ENCODE measurements around the gene SLX4IP.
A peak's percentile ranks its signal among the peaks of the same experiment; 100 is the strongest.

Gene SLX4IP

DNA sequence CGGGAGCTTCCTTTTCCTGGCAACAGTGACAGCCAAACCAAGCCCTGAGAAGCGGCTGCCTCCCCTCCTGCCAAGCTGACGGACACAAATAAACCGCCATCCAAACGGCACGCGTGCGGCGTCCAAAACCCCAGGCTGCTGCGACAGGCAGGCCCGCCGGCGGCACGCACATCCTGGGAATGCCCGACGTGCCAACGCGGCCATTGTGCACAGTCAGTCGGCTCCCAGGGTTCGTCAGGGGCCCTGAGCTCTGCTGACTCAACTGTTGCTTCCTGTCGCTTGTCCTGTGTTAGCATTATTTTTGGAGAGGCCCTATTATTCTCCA is 231.9 kb downstream of the SLX4IP start:
- WGBS = 94% methylated on average over 21 of the region's 21 CpGs
- no peaks in the 10 kb centered on the region for H3K27me3 ChIP-seq (ENCODE audit: control insufficient read depth in 1 of 2, insufficient read depth in 1 of 2, low read length in 2 of 2)
- no peak overlapping the region for H2BK15ac ChIP-seq (ENCODE audit: low read depth, poor library complexity, severe bottlenecking)
- no peak overlapping the region for H3K4me3 ChIP-seq (ENCODE audit: insufficient read depth in 1 of 2, low read depth in 1 of 2, low read length in 2 of 2)
- H3K36me3 ChIP-seq (ENCODE audit: control insufficient read depth in 1 of 2, insufficient read depth in 2 of 2, low read depth in 1 of 2, low read length in 2 of 2) = peaks cover 27 to 34% of the 10 kb centered on the region in 2 experiments
- peak overlapping the region; percentile 1 for H4K91ac ChIP-seq (ENCODE audit: low read length)
- no peak overlapping the region for H3K4ac ChIP-seq (ENCODE audit: low read depth in 1 of 2, low read length in 2 of 2)
- DNase-seq = no peak
- H2BK5ac ChIP-seq (ENCODE audit: low read depth, low read length, poor library complexity, severe bottlenecking) = no peak overlapping the region
- H3K4me1 ChIP-seq (ENCODE audit: control insufficient read depth, insufficient read depth, low read depth, low read length) = peaks cover 21% of the 10 kb centered on the region
- no peak overlapping the region for H2BK120ac ChIP-seq (ENCODE audit: low read depth, low read length)
- H2BK12ac ChIP-seq (ENCODE audit: low read length in 2 of 2) = no peak overlapping the region
- no peak overlapping the region for H3K18ac ChIP-seq (ENCODE audit: low read depth in 1 of 2, low read length in 2 of 2)
- H3K79me1 ChIP-seq (replicated peaks; ENCODE audit: low read length, poor library complexity, severe bottlenecking) = peaks cover 38% of the 10 kb centered on the region
- H2AK5ac ChIP-seq (ENCODE audit: low read length, severe bottlenecking) = no peak overlapping the region
- no peak overlapping the region for H3K9ac ChIP-seq (ENCODE audit: low read length)
- no peak overlapping the region for H3K4me2 ChIP-seq (ENCODE audit: low read length, poor library complexity, severe bottlenecking)
- no peaks in the 10 kb centered on the region for H3K9me3 ChIP-seq (ENCODE audit: control insufficient read depth, low read length)
- no peak overlapping the region for H4K8ac ChIP-seq (ENCODE audit: low read length)
- H3K27ac ChIP-seq (ENCODE audit: low read length, poor library complexity, severe bottlenecking) = no peak overlapping the region
- H2AFZ ChIP-seq (ENCODE audit: low read depth, low read length) = no peak overlapping the region
- no peak overlapping the region for H3K14ac ChIP-seq (ENCODE audit: low read length in 2 of 2)
- H3K23ac ChIP-seq (ENCODE audit: low read length in 2 of 2) = no peak overlapping the region

DNA sequence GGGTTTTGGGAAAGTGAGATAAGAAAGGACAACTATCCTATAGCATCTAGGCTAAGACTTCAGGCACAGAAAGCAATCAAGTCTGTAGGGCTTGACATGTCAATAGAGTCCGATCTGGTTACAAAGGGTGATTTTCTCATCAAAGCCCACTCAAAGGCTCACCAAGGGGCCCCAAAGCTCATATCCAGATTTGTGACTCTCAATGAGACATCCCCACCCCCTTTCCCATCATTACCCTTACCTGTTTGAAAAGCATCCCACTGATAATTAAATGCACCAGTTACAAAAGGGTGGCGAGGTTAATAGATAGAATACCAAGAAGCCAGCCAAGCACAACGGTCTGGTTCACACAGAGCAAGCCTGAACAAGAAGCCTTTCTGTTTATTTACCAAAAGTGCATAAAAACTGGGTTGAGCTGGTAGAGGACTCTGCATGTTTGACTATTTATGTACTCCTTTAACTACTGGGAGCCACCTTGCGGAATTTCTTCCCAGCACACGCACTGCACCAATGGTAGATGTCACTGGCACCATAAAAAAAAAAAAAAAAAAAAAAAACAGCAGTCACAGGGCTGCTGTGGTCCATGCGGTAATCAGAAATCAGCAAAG is 232.6 kb downstream of the SLX4IP start:
- H3K36me3 ChIP-seq (ENCODE audit: control insufficient read depth in 1 of 2, insufficient read depth in 2 of 2, low read depth in 1 of 2, low read length in 2 of 2) = peaks cover 21 to 28% of the 10 kb centered on the region in 2 experiments
- no peak overlapping the region for H2BK12ac ChIP-seq (ENCODE audit: low read length in 2 of 2)
- H3K27me3 ChIP-seq (ENCODE audit: control insufficient read depth in 1 of 2, insufficient read depth in 1 of 2, low read length in 2 of 2) = no peaks in the 10 kb centered on the region
- H2BK15ac ChIP-seq (ENCODE audit: low read depth, poor library complexity, severe bottlenecking) = no peak overlapping the region
- no peak overlapping the region for H4K91ac ChIP-seq (ENCODE audit: low read length)
- no peak overlapping the region for H4K8ac ChIP-seq (ENCODE audit: low read length)
- H3K9me3 ChIP-seq (ENCODE audit: control insufficient read depth, low read length) = no peaks in the 10 kb centered on the region
- no peak overlapping the region for H3K4me2 ChIP-seq (ENCODE audit: low read length, poor library complexity, severe bottlenecking)
- no peak overlapping the region for H3K4me3 ChIP-seq (ENCODE audit: insufficient read depth in 1 of 2, low read depth in 1 of 2, low read length in 2 of 2)
- H3K79me1 ChIP-seq (replicated peaks; ENCODE audit: low read length, poor library complexity, severe bottlenecking) = peaks cover 35% of the 10 kb centered on the region
- WGBS = 95% methylated on average over 6 of the region's 6 CpGs
- H3K9ac ChIP-seq (ENCODE audit: low read length) = no peak overlapping the region
- H3K18ac ChIP-seq (ENCODE audit: low read depth in 1 of 2, low read length in 2 of 2) = no peak overlapping the region
- H3K27ac ChIP-seq (ENCODE audit: low read length, poor library complexity, severe bottlenecking) = no peak overlapping the region
- no peak for DNase-seq
- H2AK5ac ChIP-seq (ENCODE audit: low read length, severe bottlenecking) = peak overlapping the region; percentile 21
- no peak overlapping the region for H2AFZ ChIP-seq (ENCODE audit: low read depth, low read length)
- no peak overlapping the region for H3K23ac ChIP-seq (ENCODE audit: low read length in 2 of 2)
- no peak overlapping the region for H3K4ac ChIP-seq (ENCODE audit: low read depth in 1 of 2, low read length in 2 of 2)
- no peak overlapping the region for H2BK120ac ChIP-seq (ENCODE audit: low read depth, low read length)
- H3K4me1 ChIP-seq (ENCODE audit: control insufficient read depth, insufficient read depth, low read depth, low read length) = peaks cover 21% of the 10 kb centered on the region
- no peak overlapping the region for H3K14ac ChIP-seq (ENCODE audit: low read length in 2 of 2)
- H2BK5ac ChIP-seq (ENCODE audit: low read depth, low read length, poor library complexity, severe bottlenecking) = no peak overlapping the region

DNA sequence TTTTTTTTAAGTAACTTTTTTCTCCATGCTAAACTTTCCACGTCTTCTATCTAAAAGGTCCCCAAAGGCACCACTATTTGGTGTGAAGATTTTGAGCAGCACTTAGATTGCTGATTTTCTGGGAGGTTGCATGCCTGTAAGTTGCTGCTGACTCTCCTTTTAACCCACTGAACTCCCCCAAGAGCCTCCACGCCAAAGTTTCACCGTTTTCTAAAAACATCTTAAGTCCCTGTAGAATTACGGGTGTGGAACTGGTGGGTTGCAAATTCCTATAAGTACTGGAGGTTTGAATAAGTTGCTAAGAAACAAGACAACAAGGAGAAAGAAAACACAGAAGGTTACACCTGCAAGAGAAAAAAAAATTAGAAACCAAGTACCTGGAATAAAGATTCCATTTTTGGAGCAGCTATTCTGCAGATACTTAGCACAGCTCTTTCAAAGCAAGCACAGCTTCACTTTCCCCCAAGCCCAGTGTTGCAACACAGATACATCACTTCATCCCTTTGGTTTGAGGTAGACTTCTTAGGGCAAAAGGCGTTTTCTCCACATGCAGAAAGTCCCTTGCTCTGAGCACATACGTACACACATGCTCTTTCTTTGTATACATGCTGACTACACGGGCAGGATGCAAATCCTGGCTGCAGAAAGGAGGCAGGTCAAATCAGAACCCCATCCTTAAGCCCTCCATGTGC is 233.7 kb downstream of the SLX4IP start:
- WGBS = 93% methylated on average over 4 of the region's 7 CpGs
- Histone ChIP-seq H3K4ac (ENCODE audit: low read depth in 1 of 2, low read length in 2 of 2) (no peak overlapping the region), H2AK5ac (ENCODE audit: low read length, severe bottlenecking) (no peak overlapping the region)

DNA sequence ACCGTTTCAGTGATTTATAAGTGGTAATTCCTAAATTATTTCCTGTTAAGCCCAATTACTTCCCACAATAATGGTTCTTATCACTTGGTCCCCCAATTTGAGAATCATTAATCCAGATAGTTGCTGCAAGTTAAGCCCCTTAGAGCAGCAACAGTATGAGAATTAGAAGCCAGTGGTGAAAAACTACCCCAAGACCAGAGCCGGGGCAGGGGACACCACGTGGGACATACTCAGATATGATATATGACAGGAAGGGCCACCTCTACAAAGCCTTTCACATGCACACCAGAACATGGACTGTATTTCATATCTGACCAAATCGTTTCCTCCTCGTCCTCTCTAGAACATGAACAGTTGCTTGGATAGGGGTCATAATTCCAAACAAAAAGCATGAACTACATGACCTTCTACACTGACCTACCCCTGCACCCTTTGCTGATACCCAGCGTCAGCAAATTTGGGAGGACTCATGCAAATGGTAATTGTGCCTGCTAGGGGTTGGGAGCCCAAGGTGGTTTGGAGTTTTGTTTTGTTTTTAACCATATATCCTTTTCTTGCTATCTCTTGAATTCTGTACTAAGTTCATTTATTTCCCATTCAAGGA is 234.8 kb downstream of the SLX4IP start:
- Histone ChIP-seq H3K27ac (ENCODE audit: low read length, poor library complexity, severe bottlenecking) (no peak overlapping the region), H3K27me3 (ENCODE audit: control insufficient read depth in 1 of 2, insufficient read depth in 1 of 2, low read length in 2 of 2) (no peaks in the 10 kb centered on the region)
- 41% methylated on average over 2 of the region's 6 CpGs for WGBS

More for the DNA sequence above, 233.7 kb downstream of the SLX4IP start:
- Histone ChIP-seq H2AFZ (ENCODE audit: low read depth, low read length) (no peak overlapping the region), H3K9me3 (ENCODE audit: control insufficient read depth, low read length) (no peaks in the 10 kb centered on the region), H3K79me1 (replicated peaks; ENCODE audit: low read length, poor library complexity, severe bottlenecking) (peaks cover 32% of the 10 kb centered on the region), H2BK5ac (ENCODE audit: low read depth, low read length, poor library complexity, severe bottlenecking) (no peak overlapping the region), H3K27ac (ENCODE audit: low read length, poor library complexity, severe bottlenecking) (no peak overlapping the region), H4K8ac (ENCODE audit: low read length) (peak overlapping the region; percentile 4), H3K4me3 (ENCODE audit: insufficient read depth in 1 of 2, low read depth in 1 of 2, low read length in 2 of 2) (no peak overlapping the region), H2BK120ac (ENCODE audit: low read depth, low read length) (no peak overlapping the region), H3K27me3 (ENCODE audit: control insufficient read depth in 1 of 2, insufficient read depth in 1 of 2, low read length in 2 of 2) (no peaks in the 10 kb centered on the region), H3K23ac (ENCODE audit: low read length in 2 of 2) (no peak overlapping the region), H2BK15ac (ENCODE audit: low read depth, poor library complexity, severe bottlenecking) (no peak overlapping the region), H3K18ac (ENCODE audit: low read depth in 1 of 2, low read length in 2 of 2) (no peak overlapping the region), H4K91ac (ENCODE audit: low read length) (no peak overlapping the region), H3K36me3 (ENCODE audit: control insufficient read depth in 1 of 2, insufficient read depth in 2 of 2, low read depth in 1 of 2, low read length in 2 of 2) (peaks cover 13 to 16% of the 10 kb centered on the region in 2 experiments), H3K14ac (ENCODE audit: low read length in 2 of 2) (no peak overlapping the region), H3K9ac (ENCODE audit: low read length) (no peak overlapping the region), H2BK12ac (ENCODE audit: low read length in 2 of 2) (no peak overlapping the region), H3K4me1 (ENCODE audit: control insufficient read depth, insufficient read depth, low read depth, low read length) (peaks cover 21% of the 10 kb centered on the region), H3K4me2 (ENCODE audit: low read length, poor library complexity, severe bottlenecking) (peak overlapping the region; percentile 16)
- no peak for DNase-seq

More for the DNA sequence above, 234.8 kb downstream of the SLX4IP start:
- Histone ChIP-seq H2BK15ac (ENCODE audit: low read depth, poor library complexity, severe bottlenecking) (no peak overlapping the region), H3K36me3 (ENCODE audit: control insufficient read depth in 1 of 2, insufficient read depth in 2 of 2, low read depth in 1 of 2, low read length in 2 of 2) (peaks cover 13 to 16% of the 10 kb centered on the region in 2 experiments), H2BK120ac (ENCODE audit: low read depth, low read length) (no peak overlapping the region), H3K4me1 (ENCODE audit: control insufficient read depth, insufficient read depth, low read depth, low read length) (peaks cover 21% of the 10 kb centered on the region), H2BK12ac (ENCODE audit: low read length in 2 of 2) (no peak overlapping the region), H3K18ac (ENCODE audit: low read depth in 1 of 2, low read length in 2 of 2) (no peak overlapping the region), H2AFZ (ENCODE audit: low read depth, low read length) (no peak overlapping the region), H3K4me3 (ENCODE audit: insufficient read depth in 1 of 2, low read depth in 1 of 2, low read length in 2 of 2) (peak overlapping the region in 1 of 2 experiments; percentile 96), H4K91ac (ENCODE audit: low read length) (no peak overlapping the region), H4K8ac (ENCODE audit: low read length) (no peak overlapping the region), H3K9me3 (ENCODE audit: control insufficient read depth, low read length) (no peaks in the 10 kb centered on the region), H2AK5ac (ENCODE audit: low read length, severe bottlenecking) (no peak overlapping the region), H3K23ac (ENCODE audit: low read length in 2 of 2) (no peak overlapping the region), H2BK5ac (ENCODE audit: low read depth, low read length, poor library complexity, severe bottlenecking) (no peak overlapping the region), H3K9ac (ENCODE audit: low read length) (peak overlapping the region; percentile 95), H3K14ac (ENCODE audit: low read length in 2 of 2) (no peak overlapping the region), H3K79me1 (replicated peaks; ENCODE audit: low read length, poor library complexity, severe bottlenecking) (peaks cover 25% of the 10 kb centered on the region), H3K4ac (ENCODE audit: low read depth in 1 of 2, low read length in 2 of 2) (no peak overlapping the region), H3K4me2 (ENCODE audit: low read length, poor library complexity, severe bottlenecking) (peak overlapping the region; percentile 9)
- DNase-seq = no peak
